SH-SY5Y (cell line): ENCODE results near the gene ZNF160.

Experiments used
- GATA2 ChIP-seq: IDR thresholded peaks from 2 replicates; pipeline ENCODE4 v1.6.1; 2011; ENCODE audit warnings: mild to moderate bottlenecking, low read depth, low read length
- GATA3 ChIP-seq: IDR thresholded peaks from 2 replicates; pipeline ENCODE4 v1.6.1; 2011; ENCODE audit warnings: low read depth, mild to moderate bottlenecking, low read length, moderate library complexity

GRCh38 chr19:53068834-53069233, 34.4 kb downstream of the ZNF160 start:
- TF ChIP-seq GATA2 = no peak
- TF ChIP-seq GATA3 = no peak
